K562 treated with DMSO at 1 percent for 12 hours (cell line): ENCODE data around the gene PTPN14. TPM values are rescaled to one million over a fixed set of nuclear protein-coding genes. Genes with fewer than 3 reads are reported as not detected.

Experiments
- total RNA-seq: library from RNA; unstranded; fragments of 300-600 nt; gene quantifications from 2 replicates; pipeline ENCODE4 v1.2.3, GENCODE V29; 2022; ENCODE audit not compliant: insufficient read depth

Gene PTPN14
- total RNA-seq, result 0.13 TPM in 1 of 2 replicates, not detected in the other

DNA sequence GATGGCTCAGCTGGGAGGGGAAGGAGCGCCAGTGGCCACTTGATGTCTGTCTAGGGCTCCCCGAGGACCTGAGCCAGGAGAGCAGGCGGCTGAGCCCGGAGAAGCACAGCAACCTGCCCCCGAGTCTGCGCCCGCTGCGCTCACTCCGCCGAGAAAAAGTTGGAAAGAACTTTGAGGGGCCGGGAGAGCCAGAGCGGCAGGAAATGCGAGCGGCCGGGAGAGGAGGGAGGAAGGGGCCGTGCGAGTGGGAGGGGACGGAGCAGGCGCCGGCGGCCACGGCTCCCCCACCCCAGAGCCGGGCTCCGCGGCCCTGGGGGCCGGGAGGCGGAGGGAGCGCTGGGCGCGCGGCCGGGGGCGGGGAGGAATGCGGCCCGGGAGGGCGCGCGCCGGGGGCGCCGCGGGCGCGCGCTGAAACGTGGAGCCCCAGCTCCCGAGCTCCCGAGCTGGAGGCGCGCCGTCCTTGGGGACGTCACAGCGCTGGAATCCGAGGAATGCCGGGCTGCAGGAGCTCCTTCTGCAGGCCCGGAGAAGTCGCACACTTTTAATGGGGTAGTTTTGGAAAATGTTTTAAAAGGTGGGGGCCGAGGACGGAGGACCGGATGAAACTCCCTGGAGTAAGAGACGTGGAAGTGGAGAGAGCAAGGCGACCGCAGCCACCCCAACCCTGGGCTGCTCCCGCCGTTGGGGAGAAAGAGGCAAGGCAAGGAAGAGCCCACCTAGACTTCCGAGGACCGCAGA, at the start of gene PTPN14:
Gene PTPN14 (minus strand): TSS at position 167 of the 738 bp plus-strand sequence. CDS start 86,799 bp downstream, outside the sequence.

Other genes starting within 250 kb of the PTPN14 start
- gene CENPF, start 51.6 kb upstream of the PTPN14 start, total RNA-seq, result 12.9 and 45.7 TPM in 2 replicates